GM21360 (cell line): ENCODE results near the gene FOSL1.
A peak's percentile ranks its signal among the peaks of the same experiment; 100 is the strongest.

ENCODE experiments used
- ATAC-seq: cut with Tn5 transposase; IDR thresholded peaks from one replicate; pipeline ENCODE4 v1.9.1; 2021; ENCODE audit warnings: mild to moderate bottlenecking, moderate library complexity; ENCODE audit not compliant: unreplicated experiment

FOSL1 gene

GRCh38 chr11:65900125-65900898 is at the start of gene FOSL1:
Gene FOSL1, minus strand, starts transcription at chr11:65900388. Its CDS starts 49 bp downstream, at chr11:65900339.
- ATAC-seq = peak; percentile 70

- no peak for ATAC-seq
These were observed 47.5 kb upstream of the FOSL1 start for GRCh38 chr11:65947603-65948125.

GRCh38 chr11:65947133-65947532 is 46.9 kb upstream of the FOSL1 start:
- ATAC-seq = no peak

- ATAC-seq = no peak
These were observed 46.5 kb upstream of the FOSL1 start for GRCh38 chr11:65946655-65947054.

- ATAC-seq = no peak
These were observed 45.9 kb upstream of the FOSL1 start for GRCh38 chr11:65945941-65946558.

GRCh38 chr11:65945430-65945911 is 45.3 kb upstream of the FOSL1 start, which contains the start of gene TSGA10IP:
Gene TSGA10IP, plus strand, starts transcription at chr11:65945480. Its CDS starts 196 bp downstream, at chr11:65945676.
- no peak for ATAC-seq

GRCh38 chr11:65944767-65945166 is 44.6 kb upstream of the FOSL1 start:
- no peak for ATAC-seq

- no peak for ATAC-seq
These were observed 44.0 kb upstream of the FOSL1 start for GRCh38 chr11:65944191-65944590.

- no peak for ATAC-seq
These were observed 42.3 kb upstream of the FOSL1 start for GRCh38 chr11:65942531-65942930.

- no peak for ATAC-seq
These were observed 41.6 kb upstream of the FOSL1 start for GRCh38 chr11:65941720-65942310.

GRCh38 chr11:65937766-65938165 is 37.6 kb upstream of the FOSL1 start:
- no peak for ATAC-seq

GRCh38 chr11:65934014-65934413 is 33.8 kb upstream of the FOSL1 start:
- ATAC-seq = no peak

GRCh38 chr11:65932558-65932919 is 32.4 kb upstream of the FOSL1 start:
- no peak for ATAC-seq

GRCh38 chr11:65931773-65932557 is 31.8 kb upstream of the FOSL1 start:
- no peak for ATAC-seq

GRCh38 chr11:65928667-65929066 is 28.5 kb upstream of the FOSL1 start:
- no peak for ATAC-seq

- no peak for ATAC-seq
These were observed 27.8 kb upstream of the FOSL1 start for GRCh38 chr11:65927904-65928397.

GRCh38 chr11:65925397-65925796 is 25.2 kb upstream of the FOSL1 start:
- no peak for ATAC-seq

- ATAC-seq = no peak
These were observed 22.4 kb upstream of the FOSL1 start for GRCh38 chr11:65922565-65922964.

GRCh38 chr11:65921876-65922275 is 21.7 kb upstream of the FOSL1 start:
- no peak for ATAC-seq

- no peak for ATAC-seq
These were observed 20.9 kb upstream of the FOSL1 start for GRCh38 chr11:65921033-65921555.
